T-helper 2 cell treated with Interferon-gamma antibody and Interleukin-4, amounts not matched to agents 5 μg/mL and 100 μg/mL, for 36 hours (primary cell): ENCODE data around the gene RFX8.

Experiments
- DNase-seq: peaks from one replicate; pipeline ENCODE4 v3.0.0; 2021; ENCODE audit warnings: low spot score
- H3K27ac Mint-ChIP-seq: one replicate; pipeline ENCODE4 v1.8.0; 2021; ENCODE audit warnings: mild to moderate bottlenecking, mixed read lengths
- H3K27me3 Mint-ChIP-seq: one replicate; pipeline ENCODE4 v1.8.0; 2021; ENCODE audit warnings: low read depth, mixed read lengths
- H3K36me3 Mint-ChIP-seq: one replicate; pipeline ENCODE4 v1.8.0; 2021; ENCODE audit warnings: low read depth, mixed read lengths
- H3K4me1 Mint-ChIP-seq: one replicate; pipeline ENCODE4 v1.8.0; 2021; ENCODE audit warnings: low read depth, mixed read lengths
- H3K4me3 Mint-ChIP-seq: one replicate; pipeline ENCODE4 v1.8.0; 2022; ENCODE audit warnings: mild to moderate bottlenecking, moderate library complexity, mixed read lengths
- H3K9me3 Mint-ChIP-seq: one replicate; pipeline ENCODE4 v1.8.0; 2021; ENCODE audit warnings: mixed read lengths

RFX8 gene

GRCh38 chr2:101402630-101403029, 72.3 kb downstream of the RFX8 start:
- H3K27me3 Mint-ChIP-seq = no peaks in the 10 kb centered on the region
- peaks cover 7% of the 10 kb centered on the region for H3K4me1 Mint-ChIP-seq
- H3K27ac Mint-ChIP-seq = no peak overlapping the region

GRCh38 chr2:101401906-101402305, 73.0 kb downstream of the RFX8 start:
- no peak for DNase-seq
- Mint-ChIP-seq H3K27me3 (no peaks in the 10 kb centered on the region), H3K4me1 (peaks cover 7% of the 10 kb centered on the region), H3K27ac (no peak overlapping the region), H3K36me3 (peaks cover 4% of the 10 kb centered on the region), H3K9me3 (no peaks in the 10 kb centered on the region), H3K4me3 (no peak overlapping the region)

More at GRCh38 chr2:101402630-101403029, 72.3 kb downstream of the RFX8 start:
- Mint-ChIP-seq H3K9me3 (no peaks in the 10 kb centered on the region), H3K36me3 (peaks cover 4% of the 10 kb centered on the region), H3K4me3 (no peak overlapping the region)
- no peak for DNase-seq

DNA sequence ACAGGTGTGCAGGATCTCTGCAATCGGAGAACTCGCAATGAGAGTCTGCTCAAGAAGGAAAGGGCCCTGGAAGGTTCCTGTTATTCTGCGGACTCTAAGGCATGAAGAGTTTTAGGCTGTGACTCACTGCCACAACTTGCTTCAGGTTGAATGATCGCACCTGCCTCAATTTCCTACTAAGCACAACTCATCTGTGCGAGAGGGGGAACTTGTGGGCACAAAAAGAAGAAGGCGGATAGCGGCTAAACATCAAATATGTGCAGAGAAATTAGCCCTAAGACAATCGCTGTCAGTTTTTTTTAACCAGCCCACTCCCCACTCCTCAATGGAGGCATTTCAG, 73.6 kb downstream of the RFX8 start:
- Mint-ChIP-seq H3K27me3 (no peaks in the 10 kb centered on the region), H3K36me3 (peaks cover 4% of the 10 kb centered on the region), H3K27ac (no peak overlapping the region), H3K4me3 (no peak overlapping the region), H3K9me3 (no peaks in the 10 kb centered on the region), H3K4me1 (peaks cover 7% of the 10 kb centered on the region)
- DNase-seq = no peak

GRCh38 chr2:101400506-101401325, 74.2 kb downstream of the RFX8 start:
- peaks cover 4% of the 10 kb centered on the region for H3K36me3 Mint-ChIP-seq
- H3K4me3 Mint-ChIP-seq = no peak overlapping the region
- no peaks in the 10 kb centered on the region for H3K9me3 Mint-ChIP-seq
- peaks cover 12% of the 10 kb centered on the region for H3K4me1 Mint-ChIP-seq
- no peak overlapping the region for H3K27ac Mint-ChIP-seq
- no peak for DNase-seq
- no peaks in the 10 kb centered on the region for H3K27me3 Mint-ChIP-seq

DNA sequence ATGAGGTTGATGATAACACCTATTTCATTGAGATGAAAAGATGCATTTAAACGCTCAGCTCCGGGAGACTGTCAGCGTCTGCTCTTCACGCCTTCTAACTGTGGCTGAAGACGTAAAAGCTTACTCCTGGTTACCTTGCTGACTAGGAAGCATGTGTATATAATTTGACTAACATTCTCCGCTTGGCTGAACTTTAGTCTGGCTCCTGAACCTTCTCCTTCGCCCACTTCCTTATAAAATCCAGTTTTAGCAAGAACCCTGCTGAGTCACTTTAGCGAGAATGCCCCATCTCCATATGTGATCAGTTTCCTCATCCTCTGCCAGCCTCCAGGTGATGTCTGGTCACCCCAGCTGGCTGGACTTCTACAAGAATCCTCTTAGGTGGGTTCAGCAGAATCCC, 74.9 kb downstream of the RFX8 start:
- DNase-seq = no peak
- H3K4me3 Mint-ChIP-seq = no peak overlapping the region
- no peaks in the 10 kb centered on the region for H3K9me3 Mint-ChIP-seq
- H3K36me3 Mint-ChIP-seq = peaks cover 2% of the 10 kb centered on the region
- peaks cover 9% of the 10 kb centered on the region for H3K4me1 Mint-ChIP-seq
- H3K27ac Mint-ChIP-seq = no peak overlapping the region
- H3K27me3 Mint-ChIP-seq = no peaks in the 10 kb centered on the region

DNA sequence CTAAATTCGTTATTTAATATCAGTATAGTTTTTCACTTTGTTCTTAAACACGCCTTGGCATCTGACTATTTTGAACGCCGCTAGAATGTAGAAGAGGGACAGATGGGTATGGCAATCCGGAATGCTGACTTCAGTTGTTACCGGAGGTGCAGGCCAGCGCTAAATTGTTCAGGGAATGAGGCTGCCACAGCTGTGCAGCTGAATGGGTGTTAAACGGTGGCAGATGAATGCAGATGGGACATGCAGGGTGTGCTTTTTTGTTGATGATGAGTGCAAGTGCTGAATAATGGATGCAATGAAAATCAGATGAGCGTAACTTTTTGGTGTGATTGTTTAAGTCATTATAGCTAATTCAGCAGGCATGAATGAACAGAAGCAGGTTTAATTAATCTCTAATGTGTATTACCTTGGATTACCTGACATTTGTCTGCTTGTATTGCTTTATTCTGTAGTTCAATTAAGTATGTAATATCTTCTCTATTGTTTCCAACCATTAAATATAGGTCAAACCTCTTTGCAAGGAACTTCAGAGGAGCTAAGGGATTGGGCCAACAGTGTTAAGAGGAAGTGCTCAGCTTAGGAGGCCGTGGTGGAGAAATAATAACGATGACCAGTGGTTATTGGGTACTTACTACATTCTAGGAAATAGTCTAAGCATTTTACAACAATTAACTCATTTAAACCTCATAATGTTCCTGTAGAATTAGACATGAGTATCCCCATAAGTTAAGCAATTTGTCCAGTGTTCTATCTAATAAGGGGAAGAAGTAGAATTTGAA, 75.7 kb downstream of the RFX8 start:
- Mint-ChIP-seq H3K27me3 (no peaks in the 10 kb centered on the region), H3K9me3 (no peaks in the 10 kb centered on the region), H3K4me3 (no peak overlapping the region), H3K27ac (no peak overlapping the region), H3K4me1 (peaks cover 9% of the 10 kb centered on the region), H3K36me3 (peaks cover 2% of the 10 kb centered on the region)
- no peak for DNase-seq

- Mint-ChIP-seq H3K4me3 (no peak overlapping the region), H3K4me1 (peaks cover 9% of the 10 kb centered on the region), H3K27me3 (no peaks in the 10 kb centered on the region), H3K36me3 (no peaks in the 10 kb centered on the region), H3K27ac (no peak overlapping the region), H3K9me3 (no peaks in the 10 kb centered on the region)
- no peak for DNase-seq
Measured at GRCh38 chr2:101398116-101398821, 76.6 kb downstream of the RFX8 start.

DNA sequence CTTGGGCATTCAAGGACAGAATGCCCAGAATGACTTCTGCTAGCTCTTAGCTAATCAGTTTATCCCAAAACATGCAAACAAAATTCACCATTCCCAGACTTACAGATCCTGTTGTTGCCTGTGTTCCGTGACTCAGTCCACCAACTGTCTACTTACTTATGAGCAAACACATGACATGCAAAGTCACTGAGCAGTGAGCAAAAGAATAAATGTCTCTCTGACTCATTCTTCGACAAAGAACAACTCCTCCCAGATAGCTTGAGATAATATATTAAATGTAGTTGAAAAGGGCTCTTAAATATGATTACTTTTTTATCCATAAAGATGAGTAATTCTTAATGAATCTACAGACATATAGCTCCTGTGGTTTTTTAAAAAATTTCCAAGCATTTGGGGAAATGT, 78.6 kb downstream of the RFX8 start:
- no peak overlapping the region for H3K27ac Mint-ChIP-seq
- no peak for DNase-seq
- H3K9me3 Mint-ChIP-seq = no peaks in the 10 kb centered on the region
- no peaks in the 10 kb centered on the region for H3K36me3 Mint-ChIP-seq
- H3K27me3 Mint-ChIP-seq = peaks cover 5% of the 10 kb centered on the region
- peaks cover 9% of the 10 kb centered on the region for H3K4me1 Mint-ChIP-seq
- no peak overlapping the region for H3K4me3 Mint-ChIP-seq

- Mint-ChIP-seq H3K4me1 (peaks cover 9% of the 10 kb centered on the region), H3K36me3 (no peaks in the 10 kb centered on the region), H3K27ac (no peak overlapping the region), H3K4me3 (no peak overlapping the region), H3K9me3 (no peaks in the 10 kb centered on the region), H3K27me3 (peaks cover 5% of the 10 kb centered on the region)
- no peak for DNase-seq
Measured at GRCh38 chr2:101395545-101396315, 79.2 kb downstream of the RFX8 start.

GRCh38 chr2:101388232-101388631, 86.7 kb downstream of the RFX8 start:
- no peak for DNase-seq
- H3K9me3 Mint-ChIP-seq = no peaks in the 10 kb centered on the region
- peaks cover 8% of the 10 kb centered on the region for H3K4me1 Mint-ChIP-seq
- peak overlapping the region; percentile 21 for H3K4me3 Mint-ChIP-seq
- H3K27me3 Mint-ChIP-seq = peaks cover 65% of the 10 kb centered on the region
- H3K27ac Mint-ChIP-seq = no peak overlapping the region
- H3K36me3 Mint-ChIP-seq = no peaks in the 10 kb centered on the region

DNA sequence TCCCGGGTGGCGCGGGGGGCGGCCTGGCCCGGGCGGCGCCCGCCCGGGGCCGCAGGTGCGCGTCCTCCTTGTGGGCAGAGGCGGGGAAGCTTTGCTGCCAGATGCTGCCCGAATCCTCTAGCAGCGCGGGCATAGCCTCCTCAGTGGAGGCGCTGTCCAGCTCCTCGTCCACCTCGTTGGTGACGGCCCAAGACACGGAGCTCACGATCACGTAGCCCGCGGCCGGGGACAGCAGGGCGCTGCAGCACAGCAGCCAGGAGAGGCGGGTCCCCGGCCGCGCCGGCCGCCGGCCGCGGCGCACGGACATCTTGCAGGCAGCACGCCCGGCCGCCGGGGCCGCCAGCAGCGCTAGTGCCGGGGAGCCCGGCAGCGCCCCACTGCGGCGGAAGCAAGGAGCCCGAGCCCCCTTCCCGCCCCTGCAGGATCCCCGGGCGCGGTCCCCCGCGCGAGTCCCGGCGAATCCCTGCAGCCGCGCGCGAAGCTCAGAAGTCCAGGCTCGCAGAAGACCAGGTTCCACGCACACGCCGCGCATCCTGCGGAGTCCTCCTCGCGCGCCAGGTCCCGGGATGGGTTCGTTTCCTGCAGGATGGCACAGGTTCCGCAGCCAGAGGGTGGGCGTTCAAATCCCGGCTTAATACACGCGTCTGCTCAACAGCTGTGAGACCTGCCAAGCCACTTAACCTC, 87.6 kb downstream of the RFX8 start, which contains the start of gene CREG2:
CREG2 (minus strand) TSS at position 353 of the 684 bp plus-strand sequence; CDS start at position 307, 46 bp downstream.
- Mint-ChIP-seq H3K9me3 (no peaks in the 10 kb centered on the region), H3K27ac (no peak within 1 kb of the TSS), H3K36me3 (no peaks in the 10 kb centered on the region), H3K27me3 (peaks cover 70% of the 10 kb centered on the region), H3K4me3 (peak within 1 kb of the TSS; percentile 72), H3K4me1 (peaks cover 8% of the 10 kb centered on the region)
- peak; percentile 58 for DNase-seq

GRCh38 chr2:101386599-101387150, 88.2 kb downstream of the RFX8 start:
- Mint-ChIP-seq H3K36me3 (no peaks in the 10 kb centered on the region), H3K4me1 (peaks cover 8% of the 10 kb centered on the region), H3K9me3 (no peaks in the 10 kb centered on the region), H3K27ac (no peak overlapping the region), H3K4me3 (peak overlapping the region; percentile 30), H3K27me3 (peaks cover 67% of the 10 kb centered on the region)
- no peak for DNase-seq
